CD4-positive, alpha-beta T cell treated with Interleukin-4 for 4 hours (primary cell): ENCODE results near the gene TUB.

Experiments
- DNase-seq: peaks from one replicate; pipeline ENCODE4 v3.0.0-alpha.2; 2020

The TUB gene

GRCh38 chr11:8047382-8047781 lies 33.6 kb upstream of the TUB start:
- DNase-seq = no peak

- no peak for DNase-seq
These were observed 31.9 kb upstream of the TUB start for GRCh38 chr11:8049084-8049483.

GRCh38 chr11:8055091-8055835 lies 25.7 kb upstream of the TUB start:
- DNase-seq = no peak

- no peak for DNase-seq
These were observed 25.0 kb upstream of the TUB start for GRCh38 chr11:8055836-8056526.

- DNase-seq = no peak
These were observed 24.1 kb upstream of the TUB start for GRCh38 chr11:8056810-8057463.

DNA sequence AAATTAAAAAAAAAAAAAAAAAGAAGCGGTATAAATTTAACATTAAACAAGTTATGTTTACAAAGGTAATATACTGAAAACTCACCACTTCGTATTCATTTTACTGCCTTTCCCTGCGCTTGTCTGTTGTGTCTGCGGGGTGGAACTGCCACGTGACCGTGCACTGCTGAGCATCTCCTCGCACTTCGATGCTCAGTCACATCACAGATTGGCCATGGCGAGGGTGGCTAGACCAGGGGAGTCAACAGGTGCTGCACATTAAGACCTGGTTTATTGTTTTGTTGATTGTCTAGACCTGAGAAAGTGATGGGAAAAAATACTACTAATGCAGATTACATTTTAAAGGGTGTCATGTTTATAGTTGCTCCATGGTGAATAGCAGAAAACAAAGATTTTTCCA lies 22.8 kb upstream of the TUB start:
- no peak for DNase-seq

DNA sequence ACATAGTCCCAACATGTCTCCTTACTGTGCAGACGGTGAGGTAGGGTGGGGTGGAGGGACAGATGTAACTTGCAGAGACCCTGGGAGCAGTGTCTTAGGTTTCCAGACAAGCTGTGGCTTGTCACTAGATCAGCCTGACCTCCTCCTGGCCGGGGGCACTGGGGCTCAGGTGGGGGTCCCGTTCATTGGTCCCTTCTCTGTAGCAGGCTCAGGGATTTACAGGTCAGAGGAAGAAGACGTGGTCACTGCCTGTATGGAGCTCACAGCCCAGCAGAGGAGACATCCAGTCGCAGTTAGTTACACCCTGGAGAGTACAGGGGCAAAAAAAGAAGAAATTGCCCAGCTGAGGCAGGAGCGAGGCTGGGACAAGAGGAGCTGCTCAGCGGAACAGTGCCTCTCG lies 22.0 kb upstream of the TUB start:
- DNase-seq = no peak

GRCh38 chr11:8059571-8060011 lies 21.4 kb upstream of the TUB start:
- no peak for DNase-seq

GRCh38 chr11:8060146-8060719 lies 20.8 kb upstream of the TUB start:
- DNase-seq = no peak

- no peak for DNase-seq
These were observed 20.0 kb upstream of the TUB start for GRCh38 chr11:8060801-8061554.

GRCh38 chr11:8061555-8062428 lies 19.2 kb upstream of the TUB start:
- DNase-seq = no peak

DNA sequence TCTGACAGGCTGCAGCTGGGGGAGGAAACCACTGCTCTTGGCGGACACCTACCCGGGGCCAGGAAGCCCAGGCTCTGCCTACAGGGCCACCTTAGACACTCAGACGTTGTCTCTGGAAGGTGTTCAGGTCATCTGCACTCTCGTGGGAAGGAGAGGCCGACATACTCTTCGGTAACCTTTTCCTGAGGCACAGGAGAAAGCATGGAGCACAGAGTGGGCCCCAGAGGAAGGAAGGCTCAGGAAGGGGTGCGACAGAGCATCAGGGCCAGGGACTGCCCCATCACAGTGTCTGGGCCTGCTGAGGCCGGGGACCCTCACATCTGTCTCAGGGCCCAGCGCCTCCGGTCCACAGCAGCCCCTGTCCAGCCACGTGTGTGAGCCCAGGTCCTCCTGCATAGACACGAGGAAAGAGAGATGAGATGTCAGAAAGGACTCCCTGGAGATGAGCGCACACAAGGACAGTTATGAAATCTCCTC lies 18.2 kb upstream of the TUB start:
- DNase-seq = no peak

DNA sequence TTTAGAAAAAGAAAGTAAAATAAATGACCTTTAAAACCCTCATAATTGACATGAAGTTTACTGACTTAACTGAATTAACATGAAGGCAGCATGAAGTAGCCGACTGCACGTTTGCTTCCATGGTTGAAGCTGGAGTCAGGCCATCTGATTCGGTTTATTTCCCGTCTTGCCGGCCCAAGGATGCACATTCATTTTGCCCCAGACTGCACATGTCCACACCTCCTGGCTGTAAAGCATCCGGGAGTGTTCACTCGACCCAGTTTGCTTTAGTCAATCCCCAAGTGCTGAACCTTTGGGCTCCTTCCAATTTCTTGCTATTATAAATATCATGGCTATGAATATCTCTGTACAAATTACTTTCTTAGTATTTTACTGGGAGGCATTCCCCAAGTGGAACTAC lies 17.7 kb upstream of the TUB start:
- DNase-seq = no peak

DNA sequence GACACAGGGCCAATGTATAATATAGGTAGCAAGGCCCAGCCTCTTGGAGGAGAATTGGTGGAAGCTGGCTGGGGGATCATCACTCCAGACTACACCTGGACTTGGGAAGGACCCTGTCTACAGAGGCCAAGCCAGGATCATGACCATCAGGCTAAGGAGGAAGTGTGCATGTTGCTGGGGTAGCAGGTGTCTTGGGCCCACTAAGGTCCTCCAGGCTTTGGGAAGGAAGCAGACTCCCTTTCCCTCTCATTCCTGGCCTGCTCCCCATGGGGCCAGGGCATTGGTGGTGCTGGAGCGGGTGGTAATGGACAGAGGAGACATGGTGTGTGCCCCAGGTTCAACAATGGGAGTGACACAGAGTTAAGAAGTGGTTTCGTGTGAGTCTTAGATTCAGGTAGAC lies 16.0 kb upstream of the TUB start:
- no peak for DNase-seq

DNA sequence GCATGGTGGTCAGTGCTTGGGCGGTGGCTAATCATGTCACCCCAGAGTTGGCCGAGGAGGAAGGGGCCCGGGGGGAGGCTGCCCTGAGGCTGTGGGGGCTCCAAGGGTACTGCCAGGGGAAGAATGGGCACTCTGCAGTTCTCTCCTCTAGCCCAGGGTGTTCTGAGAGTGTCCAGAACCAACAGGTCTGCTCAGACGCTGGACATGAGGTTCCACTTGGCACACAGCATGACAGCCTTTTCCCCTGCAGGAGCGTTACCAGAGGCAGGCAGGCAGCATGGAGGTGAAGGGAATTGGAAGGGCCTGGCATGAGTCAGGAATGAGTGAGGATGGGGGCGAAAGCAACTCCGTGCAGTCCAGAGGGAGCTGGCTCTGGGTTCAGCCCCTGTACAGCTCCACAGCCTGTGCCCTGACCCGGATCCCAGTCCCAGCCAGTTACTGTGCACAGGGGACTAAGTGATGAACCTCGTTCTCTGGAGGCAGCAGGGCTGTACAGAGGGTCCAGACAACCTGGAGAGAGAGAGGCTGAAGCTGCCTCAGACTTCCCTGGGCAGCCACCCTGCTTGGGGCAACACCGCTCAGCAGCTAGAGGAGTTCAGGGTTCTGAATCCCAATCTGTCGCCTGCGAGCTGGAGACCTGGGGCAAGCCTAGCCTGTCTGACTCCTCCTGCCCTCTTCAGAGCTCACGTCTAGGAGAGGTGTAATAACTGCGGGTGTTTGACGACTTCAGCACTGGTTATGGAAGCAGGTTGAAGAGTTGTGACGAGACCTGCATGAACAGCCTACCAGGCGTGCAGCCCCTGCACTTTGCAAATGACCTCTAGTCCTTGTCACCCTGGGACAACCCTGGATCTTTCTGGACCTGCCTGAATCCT lies 14.7 kb upstream of the TUB start:
- no peak for DNase-seq

GRCh38 chr11:8066911-8067455 lies 14.0 kb upstream of the TUB start:
- no peak for DNase-seq

DNA sequence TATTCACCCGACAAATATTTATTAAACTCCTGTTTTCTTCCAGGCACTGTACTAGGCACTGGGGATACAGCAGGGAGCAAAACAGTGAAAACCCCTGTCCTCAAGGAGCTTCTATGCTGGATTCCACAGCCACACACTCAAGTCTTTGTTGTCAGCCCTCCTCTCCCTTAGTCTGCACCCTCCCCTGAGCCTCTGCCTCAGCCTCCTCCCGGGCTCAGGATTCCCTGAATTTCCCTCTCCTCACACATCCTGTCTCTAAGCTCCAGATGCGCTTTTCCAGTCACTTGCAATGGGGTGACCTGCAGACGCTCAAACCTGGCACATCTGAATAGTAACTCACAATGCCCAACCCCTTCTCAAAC lies 13.5 kb upstream of the TUB start:
- DNase-seq = no peak

- no peak for DNase-seq
These were observed 13.0 kb upstream of the TUB start for GRCh38 chr11:8067929-8068575.

- no peak for DNase-seq
These were observed 12.3 kb upstream of the TUB start for GRCh38 chr11:8068605-8069221.

DNA sequence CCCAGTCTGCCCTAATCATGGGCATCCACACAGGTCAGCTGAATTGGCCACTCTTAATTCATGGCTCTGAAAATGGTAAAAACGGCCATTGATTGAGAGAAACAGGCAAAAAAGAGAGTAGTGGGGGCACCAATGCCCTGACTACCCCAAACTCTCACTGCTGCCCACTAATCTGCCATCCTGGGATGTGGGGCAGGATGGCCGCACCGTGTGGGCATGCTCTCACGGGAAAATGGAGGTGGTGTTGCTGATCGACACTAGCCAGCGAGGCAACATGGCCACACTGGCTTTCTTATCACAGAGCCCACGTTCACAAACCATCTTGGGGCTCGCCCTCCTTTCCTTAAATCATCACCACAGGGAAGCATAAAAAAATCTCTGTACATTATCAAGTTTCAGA lies 11.2 kb upstream of the TUB start:
- DNase-seq = no peak
